ENCODE results near the gene RBFOX1.

- TF ChIP-seq EZH2 (IDR thresholded peaks at IDR 0.05) (no peak), POLR2AphosphoS5 (IDR thresholded peaks at IDR 0.05; ENCODE audit: borderline replicate concordance, low read depth, low read length) (no peak), FOXP2 (optimal IDR thresholded peaks at IDR 0.05; ENCODE audit: control extremely low read depth, extremely low read length, insufficient read depth) (no peak)
These were observed 38.6 kb upstream of the RBFOX1 start for GRCh38 chr16:7294020-7294419.
